Dermis microvascular lymphatic vessel endothelial cell (primary cell): Measurements from ENCODE around the gene ERO1B. TPM values are rescaled to one million over a fixed set of nuclear protein-coding genes. Genes with fewer than 3 reads are reported as not detected.
"Not testable (repeated sequence)": the region's sequence is repeated elsewhere in the genome, so short reads cannot be mapped to it uniquely, and the experiment has no call there.

ENCODE experiments used
- DNase-seq, 2 donors: peaks; one replicate each; pipeline versions ENCODE4 v3.0.0 to v3.0.0-alpha.2; 2010; ENCODE audit warnings: low read depth in 2 of 2
- total RNA-seq: library from RNA; depleted of rRNA; stranded (reverse); fragments of >200 nt; gene quantifications from 2 replicates; pipeline ENCODE4 v1.2.1, GENCODE V29; 2014

ERO1B gene, protein sequence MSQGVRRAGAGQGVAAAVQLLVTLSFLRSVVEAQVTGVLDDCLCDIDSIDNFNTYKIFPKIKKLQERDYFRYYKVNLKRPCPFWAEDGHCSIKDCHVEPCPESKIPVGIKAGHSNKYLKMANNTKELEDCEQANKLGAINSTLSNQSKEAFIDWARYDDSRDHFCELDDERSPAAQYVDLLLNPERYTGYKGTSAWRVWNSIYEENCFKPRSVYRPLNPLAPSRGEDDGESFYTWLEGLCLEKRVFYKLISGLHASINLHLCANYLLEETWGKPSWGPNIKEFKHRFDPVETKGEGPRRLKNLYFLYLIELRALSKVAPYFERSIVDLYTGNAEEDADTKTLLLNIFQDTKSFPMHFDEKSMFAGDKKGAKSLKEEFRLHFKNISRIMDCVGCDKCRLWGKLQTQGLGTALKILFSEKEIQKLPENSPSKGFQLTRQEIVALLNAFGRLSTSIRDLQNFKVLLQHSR
- 3.7 and 4.0 TPM in 2 replicates for total RNA-seq

DNA sequence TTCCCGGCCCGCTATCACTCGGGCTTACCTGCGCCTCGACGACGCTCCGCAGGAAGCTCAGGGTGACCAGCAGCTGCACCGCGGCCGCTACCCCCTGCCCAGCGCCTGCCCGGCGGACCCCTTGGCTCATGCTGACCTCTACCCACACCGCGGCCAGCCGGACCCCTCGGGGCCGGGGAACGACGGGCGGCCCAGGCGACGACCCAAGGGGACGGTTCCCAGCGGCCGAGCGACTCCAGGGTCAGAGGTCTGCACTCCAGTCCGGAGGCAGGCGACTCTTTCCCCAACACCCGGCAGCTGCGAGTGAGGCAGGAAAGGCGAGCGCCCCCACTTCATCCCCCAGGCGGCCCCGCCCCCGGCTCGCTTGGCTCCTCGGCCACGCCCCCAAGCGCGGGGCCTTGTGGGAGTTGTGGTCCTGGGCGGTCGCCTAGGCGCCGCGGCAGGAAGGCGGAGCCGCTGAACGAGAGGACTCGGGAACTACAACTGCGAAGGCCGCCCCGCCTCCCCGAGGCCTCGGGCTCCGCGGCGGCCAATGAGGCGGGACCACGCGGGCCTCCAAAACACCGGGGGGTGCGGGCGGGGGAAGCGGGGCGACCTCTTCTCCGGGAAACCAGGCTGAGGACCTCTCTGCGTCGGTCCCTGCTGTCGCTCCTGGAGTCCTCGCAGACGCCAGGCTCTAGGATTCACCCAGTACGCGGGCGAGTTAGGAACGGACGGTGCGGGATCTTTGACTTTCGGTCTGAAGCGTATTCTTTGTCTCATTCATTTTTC, at the start of gene ERO1B:
Gene ERO1B, minus strand, starts transcription at position 305 of the 771 bp plus-strand sequence. Its CDS starts 175 bp downstream, at position 130.
- DNase-seq = peak; percentile 83 to 98

DNA sequence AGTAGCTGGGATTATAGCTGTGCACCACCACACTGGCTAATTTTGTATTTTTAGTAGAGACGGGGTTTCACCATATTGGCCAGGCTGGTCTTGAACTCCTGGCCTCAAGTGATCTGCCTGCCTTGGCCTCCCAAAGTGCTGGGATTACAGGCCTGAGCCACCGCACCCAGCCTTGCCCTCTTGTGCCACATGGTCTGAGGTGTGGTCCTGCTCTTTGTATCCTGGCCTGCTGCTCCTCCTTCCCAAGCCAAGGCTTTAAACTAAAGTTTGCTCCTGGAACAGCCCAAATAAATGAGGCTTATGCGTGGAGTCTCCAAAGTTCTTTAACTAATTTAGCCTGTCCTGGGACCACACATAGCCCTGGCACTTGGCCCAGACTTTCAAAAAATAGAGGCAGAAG, 49.7 kb upstream of the ERO1B start:
- not testable (repeated sequence) for DNase-seq

DNA sequence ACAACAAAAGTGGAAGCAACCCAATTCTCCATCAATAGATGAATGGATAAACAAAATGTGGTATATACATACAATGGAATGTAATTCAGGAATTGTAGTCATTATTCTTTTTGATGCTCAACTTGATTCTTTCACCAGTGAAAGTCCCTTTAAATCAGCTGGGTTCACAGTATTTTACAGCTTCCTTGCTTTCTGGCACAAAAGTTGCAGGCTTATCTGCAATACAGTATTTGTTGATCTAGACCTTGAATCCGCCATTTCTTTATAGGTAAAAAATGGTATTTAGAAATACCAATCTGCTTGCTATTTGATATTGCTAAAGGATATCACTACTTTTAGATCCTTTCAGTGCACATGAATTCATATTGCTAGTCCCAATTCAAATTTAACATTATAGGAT, 44.7 kb upstream of the ERO1B start:
- DNase-seq = no peak

DNA sequence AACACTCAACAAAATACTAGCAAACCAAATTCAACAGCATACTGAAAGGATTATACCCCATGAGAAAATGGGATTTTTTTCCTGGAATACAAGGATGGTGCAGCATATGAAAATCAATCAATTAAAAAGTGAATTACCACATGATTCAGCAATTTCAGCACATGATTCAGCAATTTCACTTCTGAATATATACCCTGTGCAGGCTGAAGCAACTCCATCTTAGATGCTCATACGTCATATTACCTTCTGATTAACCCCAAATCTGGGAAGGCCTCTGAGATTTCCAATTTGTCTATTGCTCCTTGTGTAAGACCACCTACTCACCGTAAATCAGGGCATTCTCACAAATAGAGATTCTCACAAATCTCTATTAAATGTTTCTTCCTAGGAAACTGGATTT, 43.8 kb upstream of the ERO1B start:
- DNase-seq = no peak

DNA sequence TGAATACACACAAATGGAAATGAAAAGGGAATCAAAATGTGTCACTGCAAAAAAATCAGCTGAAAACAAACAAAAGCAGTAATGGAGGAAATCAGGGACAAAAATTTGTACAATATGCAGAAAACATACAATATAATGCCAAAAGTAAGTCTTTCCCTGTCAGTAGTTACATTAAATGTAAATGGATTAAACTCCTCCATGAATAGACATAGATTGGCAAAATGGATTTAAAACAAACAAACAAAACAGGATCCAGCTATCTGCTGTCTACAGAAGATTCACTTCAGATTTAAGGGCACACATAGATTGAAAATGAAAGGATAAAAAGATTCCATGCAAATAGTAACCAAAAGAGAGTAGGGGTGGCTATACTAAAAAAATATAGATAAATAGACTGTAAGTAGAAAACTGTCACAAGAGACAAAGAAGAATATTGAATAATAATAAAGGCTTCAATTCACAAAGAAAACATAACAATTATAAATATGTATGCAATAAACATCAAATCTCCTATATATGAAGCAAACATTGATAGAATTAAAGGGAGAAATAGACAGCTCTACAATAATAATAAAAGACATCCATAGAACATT, 42.2 kb upstream of the ERO1B start:
- DNase-seq = no peak

DNA sequence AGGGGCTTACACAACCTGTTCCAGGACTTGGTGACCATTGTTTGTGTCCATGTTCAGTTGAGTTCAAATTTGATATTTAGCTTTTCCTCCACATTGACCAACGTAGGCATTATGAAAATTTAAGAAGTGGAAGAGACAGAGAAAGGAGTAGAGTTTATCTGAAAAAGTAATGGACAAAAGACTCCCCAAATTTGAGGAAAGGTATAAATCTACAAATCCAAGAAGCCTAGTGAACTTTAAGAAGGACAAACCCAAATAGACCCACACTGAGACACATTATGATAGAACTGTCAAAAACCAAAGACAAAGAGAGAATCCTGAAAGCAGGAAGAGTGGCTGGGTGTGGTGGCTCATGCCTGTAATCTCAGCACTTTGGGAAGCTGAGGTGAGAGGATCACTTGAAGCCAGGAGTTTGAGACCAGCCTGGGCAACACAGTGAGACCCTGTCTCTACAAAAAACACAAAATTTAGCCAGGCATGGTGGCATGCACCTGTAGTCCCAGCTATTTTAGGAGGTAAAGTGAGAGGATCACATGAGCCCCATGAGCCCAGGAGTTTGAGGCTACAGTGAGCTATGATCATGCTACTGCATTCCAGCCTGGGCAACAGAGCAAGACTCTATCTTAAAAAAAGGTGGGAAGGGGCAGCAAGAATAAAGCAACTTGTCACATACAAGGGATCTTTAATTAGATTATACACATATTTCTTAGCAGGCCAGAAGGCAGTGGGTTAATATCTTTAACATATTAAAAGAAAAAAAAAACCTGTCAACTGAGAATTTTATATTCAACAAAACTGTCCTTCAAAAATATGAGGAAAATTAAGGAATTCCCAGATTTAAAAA, 41.0 kb upstream of the ERO1B start:
- no peak for DNase-seq

DNA sequence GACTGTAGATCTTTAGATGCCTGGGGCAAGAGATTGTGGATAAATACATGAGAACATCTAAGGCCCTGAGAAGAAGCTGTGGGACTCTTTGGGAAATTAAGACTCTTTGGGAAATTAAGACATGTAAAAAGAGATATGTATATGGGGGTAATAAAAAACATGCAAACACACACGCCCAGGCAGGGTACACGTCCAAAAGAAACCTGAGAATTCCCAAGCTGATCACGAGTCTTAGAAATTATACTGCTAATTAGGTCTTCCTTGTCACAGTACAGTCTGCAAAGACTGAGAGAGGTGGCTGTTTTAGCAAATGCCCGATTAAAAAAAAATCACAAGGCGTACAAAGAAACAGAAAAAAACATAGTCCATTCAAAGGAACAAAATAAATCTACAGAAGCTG, 39.3 kb upstream of the ERO1B start:
- DNase-seq = no peak

DNA sequence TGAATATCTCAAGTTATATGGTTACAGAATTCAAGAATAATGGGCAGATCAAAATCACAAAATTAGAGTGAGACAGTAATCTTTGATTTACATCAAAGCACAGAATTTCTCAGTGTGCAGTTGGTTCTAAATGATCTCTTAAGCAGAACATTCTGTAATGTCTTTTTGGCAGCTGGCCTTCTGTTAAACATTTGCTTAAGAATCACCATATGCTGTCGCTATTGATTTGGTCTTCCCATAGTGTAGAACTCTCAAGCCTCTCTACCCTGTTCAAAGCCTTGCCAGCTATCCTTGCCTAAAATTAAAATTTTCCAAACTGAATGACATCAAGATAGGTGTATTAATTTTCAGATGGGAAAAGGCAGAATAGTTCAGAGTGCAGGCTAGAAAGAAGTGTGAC, 38.9 kb upstream of the ERO1B start:
- no peak for DNase-seq

DNA sequence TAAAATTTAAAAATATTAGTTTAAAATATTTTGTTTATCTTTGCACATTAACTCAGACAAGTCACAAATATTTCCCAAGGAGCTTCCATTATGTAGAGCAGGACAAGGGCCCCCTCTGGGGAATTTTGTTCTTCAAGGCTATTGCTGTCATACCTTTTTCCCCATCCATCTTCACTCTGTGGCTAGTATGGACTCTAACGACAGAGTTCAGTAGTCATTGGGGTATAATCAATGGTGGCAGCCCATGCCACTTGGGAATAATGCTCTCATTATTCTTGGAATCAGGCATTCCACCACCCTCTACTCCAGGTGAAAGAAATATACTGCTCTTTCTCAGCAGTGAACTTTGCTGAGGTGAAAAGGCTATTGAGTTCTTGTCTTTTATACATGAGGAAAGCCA, 38.5 kb upstream of the ERO1B start:
- DNase-seq = no peak

DNA sequence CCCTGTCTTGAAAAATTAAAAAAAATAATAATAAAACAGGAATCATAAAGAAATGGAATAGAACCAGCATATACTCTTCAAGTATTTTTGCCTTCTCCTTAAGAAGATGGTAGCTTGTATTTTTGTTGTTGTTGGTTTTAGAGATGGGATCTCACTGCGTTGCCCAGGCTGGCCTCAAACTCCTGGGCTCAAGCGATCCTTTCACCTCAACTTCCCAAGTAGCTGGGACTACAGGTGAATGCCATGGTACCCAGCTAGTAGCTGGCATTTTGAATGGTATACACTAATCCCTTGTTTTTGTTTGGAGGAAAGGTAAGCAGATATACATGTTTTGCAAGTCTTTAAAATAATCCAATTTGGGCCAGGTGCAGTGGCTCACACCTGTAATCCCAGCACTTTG, 34.7 kb upstream of the ERO1B start:
- DNase-seq = no peak

DNA sequence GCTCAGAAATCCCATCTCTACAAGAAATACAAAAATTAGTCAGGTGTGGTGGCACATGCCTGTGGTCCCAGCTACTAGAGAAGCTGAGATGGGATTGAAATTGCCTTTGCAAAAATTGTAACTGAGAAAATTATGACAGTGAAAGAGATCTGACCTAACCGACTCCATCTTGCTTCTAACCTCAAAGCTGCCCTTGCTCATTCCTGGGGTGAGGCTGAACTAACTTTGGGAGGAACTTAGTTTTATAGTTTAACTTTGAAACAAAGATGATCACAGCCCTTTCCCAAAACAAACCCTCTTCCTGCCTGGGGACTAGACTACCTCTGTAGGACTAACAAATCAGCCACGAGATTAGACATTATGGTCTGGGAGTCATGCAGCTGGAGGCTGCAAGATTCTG, 33.8 kb upstream of the ERO1B start:
- no peak for DNase-seq

DNA sequence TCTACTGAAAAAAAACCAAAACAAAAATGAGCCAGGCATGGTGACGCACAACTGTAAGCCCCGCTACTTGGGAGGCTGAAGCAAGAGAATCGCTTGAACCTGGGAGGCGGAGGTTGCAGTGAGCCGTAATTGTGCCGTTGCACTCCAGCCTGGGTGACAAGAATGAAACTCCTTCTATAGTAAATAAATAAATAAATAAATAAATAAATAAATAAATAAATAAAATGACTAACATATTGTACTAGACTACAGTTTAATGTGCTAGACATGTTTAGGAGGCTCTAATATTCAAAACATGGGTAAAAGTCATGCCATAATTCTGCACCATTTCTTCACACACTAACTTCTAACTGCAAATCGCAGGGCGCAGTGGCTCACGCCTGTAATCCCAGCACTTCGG, 33.3 kb upstream of the ERO1B start:
- DNase-seq = no peak

DNA sequence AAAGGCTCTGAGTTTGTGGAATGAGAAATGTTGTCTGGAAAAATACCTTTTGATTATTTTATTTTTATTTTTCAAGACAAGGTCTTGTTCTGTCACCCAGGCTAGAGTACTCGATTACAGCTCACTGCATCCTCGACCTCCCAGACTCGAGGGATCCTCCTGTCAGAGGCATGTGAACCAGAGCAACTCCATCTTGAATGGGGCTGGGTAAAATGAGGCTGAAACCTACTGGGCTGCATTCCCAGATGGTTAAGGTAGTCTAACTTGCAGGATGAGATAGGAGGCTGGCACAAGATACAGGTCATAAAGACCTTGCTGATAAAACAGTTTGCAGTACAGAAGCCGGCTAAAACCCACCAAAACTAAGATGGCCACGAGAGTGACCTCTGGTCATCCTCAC, 32.3 kb upstream of the ERO1B start:
- not testable (repeated sequence) for DNase-seq

DNA sequence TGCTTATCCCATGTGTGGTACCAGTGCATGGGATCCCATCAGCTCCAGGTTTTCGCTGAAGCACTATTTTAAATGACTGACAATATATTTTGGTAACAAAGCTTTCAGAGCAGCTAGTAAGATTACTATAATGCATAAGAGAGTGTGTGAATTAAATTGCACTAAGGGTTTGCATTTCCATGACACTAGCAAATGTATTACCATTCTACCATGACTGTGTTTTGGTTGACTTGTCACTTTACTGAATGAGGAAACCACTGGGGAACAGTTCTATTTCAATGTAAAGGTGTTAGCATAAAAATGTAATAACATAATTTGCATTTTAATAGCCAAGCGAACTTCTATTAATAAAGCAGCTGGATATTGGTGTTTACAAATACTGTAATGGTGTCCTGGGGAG, 31.7 kb upstream of the ERO1B start:
- no peak for DNase-seq

DNA sequence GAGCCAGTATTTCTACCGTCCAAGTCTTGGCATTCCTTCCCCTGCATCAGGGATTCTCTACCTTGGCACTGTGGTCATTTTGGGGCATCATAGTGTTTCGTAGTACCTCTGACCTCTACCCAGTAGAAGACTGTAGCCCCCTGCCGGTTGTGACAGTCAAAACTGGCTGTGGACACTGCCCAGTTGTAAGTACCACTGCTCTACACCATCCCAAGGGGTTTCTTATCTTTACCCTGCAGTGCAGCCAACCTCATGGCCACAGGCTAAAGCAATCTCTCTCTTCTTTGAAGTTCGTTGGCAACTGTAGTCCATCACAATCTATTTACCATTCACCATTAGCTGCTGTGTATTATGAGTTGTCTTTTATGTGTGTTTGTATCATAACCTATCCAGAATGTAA, 29.3 kb upstream of the ERO1B start:
- DNase-seq = peak in 1 of 2 donors; percentile 9

DNA sequence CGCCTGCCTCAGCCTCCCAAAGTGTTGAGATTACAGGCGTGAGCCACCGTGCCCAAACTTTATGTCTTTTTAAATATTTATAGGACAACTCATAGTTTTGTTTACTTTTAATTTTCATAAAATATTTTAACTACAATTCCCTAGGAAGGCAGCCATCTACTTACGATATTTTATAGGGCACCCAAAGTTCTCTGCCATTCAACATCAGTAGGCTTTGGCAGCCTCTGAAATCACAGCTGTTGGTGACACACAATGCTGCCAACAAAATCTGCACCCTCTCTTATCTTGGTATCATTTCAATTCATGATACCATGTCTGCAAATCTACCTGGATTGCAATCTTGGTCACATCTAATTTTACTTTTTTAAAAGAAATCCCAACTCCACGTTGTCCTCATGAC, 27.1 kb upstream of the ERO1B start:
- DNase-seq = no peak

DNA sequence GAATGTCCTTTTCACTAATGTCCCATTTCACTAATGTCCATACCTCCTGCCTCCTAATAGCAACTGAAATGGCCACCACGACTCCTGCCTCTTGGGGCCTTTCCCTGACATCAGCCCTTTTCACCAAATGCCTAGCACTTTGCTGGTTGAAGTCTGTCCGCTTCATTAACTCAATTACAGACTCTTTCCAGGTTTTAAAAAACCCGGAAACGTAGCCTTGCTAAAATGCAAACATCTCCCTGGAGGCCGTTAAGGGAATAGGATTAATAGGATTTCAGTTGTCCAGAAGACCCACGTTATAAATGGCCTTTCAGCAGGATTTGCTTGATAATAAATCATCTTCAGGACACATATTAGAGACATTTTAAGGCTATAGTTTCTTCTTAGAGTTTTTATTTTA, 25.7 kb upstream of the ERO1B start:
- no peak for DNase-seq

DNA sequence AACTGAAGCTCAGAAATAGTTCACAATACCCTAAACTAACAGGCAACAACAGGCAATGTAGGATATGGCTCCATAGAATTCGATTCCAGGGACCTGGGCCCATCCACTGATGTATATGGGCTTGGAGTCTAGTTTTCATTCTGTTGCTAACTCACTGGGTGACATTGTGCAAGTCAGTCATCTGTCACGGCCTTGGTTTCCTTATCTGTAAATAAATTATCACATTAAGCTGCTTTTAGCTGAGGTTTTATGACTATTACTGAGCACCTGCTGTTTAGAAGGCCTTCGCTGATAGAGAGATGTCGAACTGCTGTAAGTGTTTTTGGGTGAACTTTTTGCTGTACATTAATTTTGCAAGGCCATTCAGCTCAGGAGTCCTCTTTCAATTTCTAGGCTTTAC, 22.9 kb upstream of the ERO1B start:
- no peak for DNase-seq

DNA sequence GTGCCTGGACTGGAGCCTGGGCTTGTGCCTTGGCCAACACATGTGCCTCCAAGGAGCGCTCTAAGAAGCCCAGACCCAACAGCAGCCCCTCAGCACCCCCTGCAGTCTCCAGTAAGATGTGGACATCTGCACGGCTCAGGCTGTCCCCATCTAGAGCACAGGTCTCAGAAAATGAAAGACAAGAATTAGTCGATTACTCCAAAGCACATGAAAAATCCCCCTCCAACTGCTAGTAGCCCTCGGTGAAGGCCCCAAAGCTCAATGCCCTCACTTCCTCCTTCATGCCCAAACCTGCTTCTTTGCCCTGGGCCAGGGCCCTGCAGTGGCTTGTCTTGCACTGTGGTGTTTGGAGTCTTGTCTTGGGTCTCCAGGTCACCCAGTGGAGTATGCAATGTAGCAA, 21.9 kb upstream of the ERO1B start:
- no peak for DNase-seq

DNA sequence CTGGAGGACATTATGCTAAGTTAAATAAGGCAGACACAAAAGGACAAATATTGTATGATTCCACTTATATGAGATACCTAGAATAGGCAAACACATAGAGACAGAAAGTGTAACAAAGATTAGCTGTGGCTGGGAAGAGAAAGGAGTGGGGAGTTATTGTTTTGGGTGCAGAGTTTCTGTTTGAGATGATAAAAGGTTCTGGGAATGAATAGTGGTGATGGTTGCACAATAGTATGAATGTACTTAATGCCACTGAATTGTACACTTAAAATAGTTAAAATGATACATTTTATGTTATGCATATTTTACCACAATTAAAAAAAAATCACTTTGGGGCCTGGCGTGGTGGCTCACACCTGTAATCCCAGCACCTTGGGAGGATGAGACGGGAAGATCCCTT, 21.2 kb upstream of the ERO1B start:
- no peak for DNase-seq

DNA sequence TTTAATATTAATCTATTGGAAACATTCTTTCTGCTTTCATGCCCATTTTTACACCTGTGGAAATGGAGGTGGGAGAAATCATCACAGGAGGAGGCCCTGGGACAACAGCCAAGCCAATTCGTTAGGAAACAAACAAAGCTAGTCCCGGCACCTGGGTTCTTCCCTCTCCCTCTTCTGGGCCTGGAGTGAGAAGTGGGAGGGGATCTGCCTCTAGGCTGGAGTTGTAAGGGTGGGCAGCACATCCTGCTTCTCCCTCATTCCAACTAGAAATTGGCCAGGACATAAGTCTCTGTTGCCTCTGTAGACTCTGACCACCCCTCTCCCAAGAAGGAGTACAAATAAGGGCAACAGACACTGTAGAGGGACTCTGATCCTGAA, 20.2 kb upstream of the ERO1B start:
- no peak for DNase-seq
